ENCODE results near the gene NRG2.

The NRG2 gene

GRCh38 chr5:139926797-139927503 is 116.1 kb downstream of the NRG2 start:
- DNase-seq, result peak in 2 of 3 experiments; percentile 22 to 61

DNA sequence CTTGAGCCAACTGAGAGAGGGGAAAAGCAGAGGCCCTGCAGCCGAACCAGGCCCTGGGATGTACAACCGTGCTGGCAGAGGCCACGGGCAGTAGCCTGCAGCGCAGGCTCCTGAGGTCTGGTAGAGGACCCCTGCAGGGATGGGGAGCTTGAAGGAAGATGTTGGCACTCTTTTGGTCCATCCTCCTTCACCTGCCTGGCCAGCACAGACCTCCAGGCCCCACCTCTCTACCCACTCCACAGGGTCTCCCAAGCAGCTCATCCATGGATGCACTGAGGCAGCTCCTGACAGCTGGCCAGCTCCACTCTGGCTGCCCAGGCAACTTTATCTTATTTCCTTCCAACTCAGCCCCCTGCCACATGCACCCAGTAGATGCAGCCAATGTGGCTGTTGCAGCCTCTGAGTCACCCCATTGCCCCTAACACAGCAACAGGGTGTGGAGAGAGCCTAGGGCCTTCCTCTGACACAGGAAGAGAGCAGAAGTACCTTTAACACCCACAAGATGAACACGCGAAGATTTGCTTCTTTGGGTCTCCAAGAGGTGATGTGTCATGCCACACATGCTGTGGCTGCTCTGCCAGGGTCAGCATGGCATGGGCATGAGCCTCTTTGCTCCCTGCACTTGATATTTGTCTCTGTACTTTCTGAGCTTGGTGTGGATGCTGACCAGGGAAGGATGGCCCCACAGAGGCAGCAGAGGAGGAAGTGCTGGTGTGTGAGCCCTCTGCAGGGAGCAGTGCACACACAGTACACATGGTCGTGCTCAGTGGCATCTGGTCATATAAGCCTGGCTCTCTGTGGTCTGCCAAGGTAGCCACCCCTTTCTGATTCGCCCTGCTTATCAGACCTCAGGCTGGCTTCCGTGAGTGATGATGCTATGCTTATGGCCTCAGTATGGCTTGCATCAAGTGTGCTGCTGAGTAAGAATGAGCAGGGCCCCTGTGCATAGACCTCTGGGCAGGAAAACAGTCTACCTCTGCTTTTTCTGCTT is 117.2 kb downstream of the NRG2 start:
- no peak for DNase-seq

GRCh38 chr5:139925216-139925562 is 117.9 kb downstream of the NRG2 start:
- DNase-seq, result no peak

- no peak for DNase-seq
These were observed 118.5 kb downstream of the NRG2 start for GRCh38 chr5:139924294-139925215.

GRCh38 chr5:139919308-139919707 is 123.8 kb downstream of the NRG2 start:
- no peak for DNase-seq

- DNase-seq, result no peak
These were observed 127.3 kb downstream of the NRG2 start for GRCh38 chr5:139915834-139916233.

DNA sequence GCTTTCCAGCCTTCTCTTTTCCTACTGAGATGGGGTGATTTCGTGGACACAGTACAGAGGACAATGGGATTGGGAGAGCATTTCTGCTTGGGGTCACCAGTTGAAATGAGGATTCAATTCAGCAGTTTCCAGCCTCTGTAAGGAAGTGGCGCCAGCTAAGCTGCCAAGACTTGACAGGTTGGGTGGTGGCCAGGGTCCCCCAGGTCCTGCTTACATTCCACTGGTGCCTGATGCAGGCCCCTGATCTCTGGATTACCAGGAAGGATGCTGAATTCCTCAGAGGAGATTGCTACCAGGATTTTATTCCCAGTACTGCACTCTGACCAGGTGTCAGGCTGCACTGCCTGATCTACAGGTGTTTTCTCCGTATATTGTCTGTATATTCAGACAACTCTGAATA is 127.8 kb downstream of the NRG2 start:
- DNase-seq, result no peak

GRCh38 chr5:139914218-139914807 is 128.8 kb downstream of the NRG2 start:
- DNase-seq, result no peak

- peak in 1 of 3 experiments; percentile 29 for DNase-seq
These were observed 130.3 kb downstream of the NRG2 start for GRCh38 chr5:139912804-139913203.

DNA sequence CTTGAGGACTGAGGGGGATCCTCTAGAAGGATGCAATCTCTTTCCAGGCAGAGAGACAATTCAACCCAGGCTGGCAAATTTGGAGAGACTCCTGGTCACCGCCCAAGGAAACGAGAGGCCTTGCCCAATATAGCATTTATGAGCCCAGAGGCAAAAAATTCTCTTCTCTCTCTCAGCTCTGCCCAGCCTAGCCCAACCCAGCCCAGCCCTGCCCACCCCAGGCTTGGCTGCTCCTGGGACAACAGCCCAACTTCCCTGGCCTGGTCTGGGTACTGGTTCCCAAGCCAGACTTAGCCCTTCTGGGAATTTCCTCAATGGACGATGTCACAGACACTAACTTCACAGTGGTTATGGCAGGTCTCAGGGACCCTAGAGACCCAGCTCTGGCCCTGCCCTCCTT is 130.9 kb downstream of the NRG2 start:
- no peak for DNase-seq

DNA sequence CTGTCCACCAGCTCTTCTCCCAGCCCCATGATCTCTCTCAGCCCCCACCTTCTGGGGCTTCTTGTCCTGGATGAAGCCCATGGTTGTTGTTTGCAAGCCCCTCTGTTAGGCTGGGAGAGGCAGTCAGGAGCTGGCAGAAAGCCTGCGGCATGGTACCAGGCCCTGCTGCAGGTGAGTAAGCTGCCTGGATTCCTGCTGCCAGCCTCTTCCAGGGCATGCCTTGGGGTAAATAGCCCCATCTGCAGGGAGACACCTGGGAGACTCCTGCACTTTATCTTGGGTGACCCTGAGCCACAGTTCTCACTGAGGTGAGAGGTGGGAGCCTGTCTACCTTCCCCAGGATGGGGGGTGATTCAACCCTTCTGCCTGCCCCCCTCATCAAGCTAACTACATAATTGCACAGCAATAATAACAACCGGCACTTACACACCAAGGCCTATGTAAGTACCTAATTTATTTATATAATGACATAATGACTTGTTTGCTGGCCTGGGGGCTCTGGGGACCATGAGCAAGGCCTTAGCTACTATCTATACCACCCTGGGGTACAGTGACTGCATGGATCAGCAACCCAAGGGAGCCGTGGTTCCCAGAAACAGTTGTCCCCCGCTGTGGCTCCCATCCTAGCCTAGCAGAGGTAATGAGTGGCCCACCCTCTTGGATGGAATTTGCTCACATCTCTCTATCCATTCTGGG is 131.5 kb downstream of the NRG2 start:
- DNase-seq, result peak in 2 of 3 experiments; percentile 50 to 80

- DNase-seq, result no peak
These were observed 132.2 kb downstream of the NRG2 start for GRCh38 chr5:139910901-139911300.

GRCh38 chr5:139910036-139910435 is 133.1 kb downstream of the NRG2 start:
- no peak for DNase-seq

- peak in 2 of 3 experiments; percentile 7 to 50 for DNase-seq
These were observed 134.3 kb downstream of the NRG2 start for GRCh38 chr5:139908749-139909148.

GRCh38 chr5:139906661-139907060 is 136.4 kb downstream of the NRG2 start:
- DNase-seq, result no peak

DNA sequence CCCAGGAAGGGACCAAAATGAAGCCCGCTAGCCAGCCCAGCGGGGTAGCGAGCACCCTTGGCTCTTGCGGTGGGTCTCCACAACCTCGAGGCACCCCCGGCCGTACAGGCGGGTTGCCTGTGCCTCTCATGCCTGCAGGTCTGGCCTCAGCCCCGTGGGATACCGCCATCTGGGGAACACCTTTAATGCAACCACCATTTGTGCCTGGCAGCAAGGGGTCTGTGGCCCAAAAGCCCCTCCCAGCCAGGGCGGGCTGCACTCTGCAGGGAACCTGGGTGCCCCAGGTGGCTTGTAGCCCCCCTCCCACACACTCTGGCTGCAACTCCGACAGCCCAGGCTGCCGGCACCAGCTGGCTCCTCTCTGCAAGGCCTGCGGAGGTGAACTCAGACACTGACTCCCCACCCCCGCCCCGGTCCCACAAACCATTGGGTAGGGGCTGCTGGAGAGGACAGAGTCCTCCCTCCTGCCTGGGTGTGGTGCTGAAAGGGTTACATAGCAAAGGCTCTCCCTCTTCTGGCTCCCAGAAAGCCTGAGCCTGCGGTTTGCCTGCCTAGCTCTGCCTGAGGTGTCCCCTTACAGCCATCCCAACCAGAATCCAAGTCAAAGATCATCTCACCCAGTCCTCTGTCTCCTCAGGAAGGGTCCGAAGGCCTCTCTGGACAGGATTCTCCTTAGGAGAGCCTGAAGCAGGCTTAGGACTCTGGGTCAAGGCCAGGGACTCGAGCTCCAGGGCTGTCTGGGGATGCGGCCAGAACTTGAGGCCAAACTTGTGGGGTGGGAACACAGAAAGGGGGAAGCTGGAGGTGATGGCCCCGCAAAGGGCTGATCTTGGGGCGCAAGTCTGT is 138.1 kb downstream of the NRG2 start:
- DNase-seq, result peak in 2 of 3 experiments; percentile 50 to 52

GRCh38 chr5:139904566-139904815 is 138.6 kb downstream of the NRG2 start:
- DNase-seq, result no peak

- peak; percentile 19 to 71 (median 68) for DNase-seq
These were observed 139.1 kb downstream of the NRG2 start for GRCh38 chr5:139903795-139904565.

DNA sequence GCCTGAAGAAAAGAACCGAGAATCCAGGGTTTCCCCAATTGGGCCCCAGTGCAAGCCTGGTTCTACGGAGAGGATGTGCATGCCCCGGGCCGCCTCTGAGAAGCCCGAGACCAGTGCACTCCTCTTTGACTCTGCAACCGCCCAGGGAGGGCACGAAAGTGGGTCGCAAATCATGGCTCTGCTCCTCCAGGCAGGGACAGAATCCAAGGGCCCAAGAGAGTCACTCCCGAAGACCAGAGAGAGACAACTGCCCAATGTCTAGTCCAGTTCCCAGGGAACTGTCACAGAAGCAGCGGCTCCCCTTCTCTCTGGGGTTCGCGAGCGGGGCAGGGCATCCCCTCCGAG is 139.7 kb downstream of the NRG2 start:
- DNase-seq, result no peak

DNA sequence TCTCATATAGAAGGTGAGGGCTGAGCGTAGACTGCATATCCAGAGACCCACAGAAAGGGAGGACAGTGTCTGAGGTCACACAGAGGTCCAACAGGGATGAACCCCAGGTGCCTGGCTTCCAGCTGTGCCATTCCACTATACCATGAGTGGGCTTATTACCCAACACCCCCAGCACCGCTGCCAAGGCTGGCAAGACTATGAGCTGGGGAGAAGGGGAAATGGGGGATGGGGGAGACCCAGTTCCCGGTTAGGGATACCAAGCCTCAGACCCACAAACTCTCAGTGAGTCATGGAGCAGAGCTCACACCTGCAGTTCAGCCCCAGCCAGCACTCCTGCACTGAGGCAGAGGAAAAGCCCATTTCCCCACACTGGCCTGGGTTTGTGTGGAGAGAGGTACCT is 141.1 kb downstream of the NRG2 start:
- DNase-seq, result no peak

- no peak for DNase-seq
These were observed 141.9 kb downstream of the NRG2 start for GRCh38 chr5:139901251-139901575.
